PC-3 (cell line): ENCODE measurements around the gene HHIP. TPM values are rescaled to one million over a fixed set of nuclear protein-coding genes. Genes with fewer than 3 reads are reported as not detected.
"Not testable (repeated sequence)": the region's sequence is repeated elsewhere in the genome, so short reads cannot be mapped to it uniquely, and the experiment has no call there.

Source experiments
- ATAC-seq: fragments of 200-7000 bp; cut with Tn5 transposase; 2 replicates; pipeline ENCODE4 v1.9.1; 2020; ENCODE audit warnings: mild to moderate bottlenecking, moderate library complexity
- BruUV-seq: library from RNA; stranded (reverse); fragments of 400-500 nt; replicated peaks from 2 replicates; lab custom pipeline; 2021; lab: Mats Ljungman, UMichigan
- CTCF ChIA-PET: fragments of 300-600 bp; sonication (Branson Sonifier 250); formaldehyde crosslinking; loops from one replicate; lab custom pipeline; 2022; ENCODE audit warnings: antibody characterized with exemption; lab: Charles Lee
- POLR2A ChIA-PET: fragments of 300-600 bp; sonication (Branson Sonifier 250); formaldehyde crosslinking; loops from one replicate; lab custom pipeline; 2022; ENCODE audit warnings: antibody characterized with exemption; ENCODE audit not compliant: unreplicated experiment; lab: Charles Lee
- DNase-seq: peaks from one replicate; pipeline ENCODE4 v3.0.0-alpha.2; 2015
- H2AFZ ChIP-seq: fragments of 300-600 bp; sonication (generic); 2 replicates; pipeline ENCODE4 v1.6.0; 2016; ENCODE audit warnings: antibody characterized with exemption, low read length
- H3F3A ChIP-seq: fragments of 300-600 bp; sonication (generic); one replicate; pipeline ENCODE4 v1.6.0; 2017; ENCODE audit warnings: antibody characterized with exemption, low read length, control low read depth, mild to moderate bottlenecking; ENCODE audit not compliant: unreplicated experiment
- H3K27ac ChIP-seq: fragments of 300-600 bp; sonication (generic); 2 replicates; pipeline ENCODE4 v1.5.1; 2016; ENCODE audit warnings: mild to moderate bottlenecking, low read length
- H3K27me3 ChIP-seq: fragments of 300-600 bp; sonication (generic); 2 replicates; pipeline ENCODE4 v1.6.1; 2016; ENCODE audit warnings: low read length, mixed read lengths
- H3K36me3 ChIP-seq: fragments of 300-600 bp; sonication (generic); 2 replicates; pipeline ENCODE4 v1.6.1; 2016; ENCODE audit warnings: low read depth, mixed run types, low read length, mixed read lengths
- H3K4me1 ChIP-seq: fragments of 300-600 bp; sonication (generic); 2 replicates; pipeline ENCODE4 v1.5.1; 2016; ENCODE audit warnings: low read length; ENCODE audit not compliant: insufficient read depth
- H3K4me2 ChIP-seq: fragments of 300-600 bp; sonication (generic); 2 replicates; pipeline ENCODE4 v1.6.0; 2016; ENCODE audit warnings: low read length
- H3K4me3 ChIP-seq: fragments of 300-600 bp; sonication (generic); 2 replicates; pipeline ENCODE4 v1.5.1; 2016; ENCODE audit warnings: mild to moderate bottlenecking, low read length, mixed read lengths
- H3K79me2 ChIP-seq: fragments of 300-600 bp; sonication (generic); 2 replicates; pipeline ENCODE4 v1.6.1; 2017; ENCODE audit warnings: low read length, mixed read lengths
- H3K9ac ChIP-seq: fragments of 300-600 bp; sonication (generic); 2 replicates; pipeline ENCODE4 v1.6.0; 2016; ENCODE audit warnings: mild to moderate bottlenecking, low read length
- H3K9me2 ChIP-seq: fragments of 300-600 bp; sonication (generic); replicated peaks from 2 replicates; pipeline ENCODE4 v1.6.1; 2016; ENCODE audit warnings: mixed run types, low read length, mixed read lengths
- H3K9me3 ChIP-seq: fragments of 300-600 bp; sonication (generic); 2 replicates; pipeline ENCODE4 v1.6.1; 2016; ENCODE audit warnings: low read length, mixed read lengths
- H4K20me1 ChIP-seq: fragments of 300-600 bp; sonication (generic); 2 replicates; pipeline ENCODE4 v1.6.1; 2016; ENCODE audit warnings: low read length, mixed read lengths
- CTCF ChIP-seq: fragments of 300-600 bp; sonication (generic); conservative IDR thresholded peaks from 2 replicates; pipeline ENCODE4 v1.5.1; 2017; ENCODE audit warnings: antibody characterized with exemption, low read depth, mild to moderate bottlenecking, low read length
- EZH2 ChIP-seq: fragments of 300-600 bp; sonication (generic); IDR thresholded peaks from one replicate; pipeline ENCODE4 v1.6.1; 2017; ENCODE audit warnings: antibody characterized with exemption, mild to moderate bottlenecking, low read length; ENCODE audit not compliant: unreplicated experiment
- EZH2phosphoT487 ChIP-seq: fragments of 300-600 bp; sonication (generic); IDR thresholded peaks from 2 replicates; pipeline ENCODE4 v1.6.1; 2018; ENCODE audit warnings: mild to moderate bottlenecking, antibody characterized with exemption, low read length, borderline replicate concordance
- intact Hi-C: fragments of 100-400 bp; cut with micrococcal nuclease; formaldehyde crosslinking; loops from 2 replicates; pipeline ENCODE4 v1.9.0; 2023
- total RNA-seq: library from RNA; depleted of rRNA; stranded (reverse); fragments of >200 nt; gene quantifications from 2 replicates; pipeline ENCODE4 v1.2.3, GENCODE V29; 2014

Gene HHIP
- total RNA-seq, 1 experiment from 2014 or later, result 1.2 TPM

DNA sequence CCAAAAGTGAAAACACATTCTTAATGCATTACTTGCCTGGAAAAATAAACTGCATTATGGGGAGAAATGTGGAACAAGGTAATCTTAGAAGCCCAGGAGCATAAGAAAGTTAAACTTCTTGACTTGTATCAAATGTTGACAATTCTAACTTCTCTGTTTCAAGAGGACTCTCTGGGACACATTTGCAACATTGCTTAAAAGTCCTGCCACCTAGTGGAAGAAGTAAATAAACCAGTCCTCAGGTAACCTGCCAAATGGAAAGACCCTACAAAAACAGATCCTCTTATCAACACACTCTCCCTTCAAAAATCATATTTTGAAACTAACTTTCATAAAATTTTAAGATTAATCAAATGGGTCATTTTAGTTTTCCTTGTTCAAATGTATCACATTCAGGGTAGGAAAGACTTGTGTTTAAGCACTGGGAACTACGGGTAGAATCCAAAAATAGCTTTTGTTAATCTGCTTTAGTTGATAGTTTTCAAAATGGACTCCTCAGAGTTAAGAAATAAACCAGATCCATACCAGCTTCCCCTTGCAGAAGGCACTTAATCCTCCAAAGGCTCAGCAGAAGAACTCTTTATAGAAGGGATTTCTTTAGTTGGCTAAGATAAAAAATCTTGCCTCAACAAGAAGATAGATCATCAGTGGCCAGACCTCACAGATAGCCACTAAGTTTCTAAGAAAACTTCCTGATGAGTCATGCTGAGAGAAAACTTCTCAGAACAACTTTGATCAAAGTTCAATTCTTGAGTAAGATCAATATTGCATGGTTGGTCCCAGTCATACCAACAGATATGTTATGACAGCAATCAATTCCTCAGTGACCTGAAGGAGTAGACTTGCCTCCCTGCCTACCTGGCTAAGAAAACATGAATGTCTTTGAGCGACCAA, 141.7 kb downstream of the HHIP start:
- H3K27ac ChIP-seq, result no peak overlapping the region
- H2AFZ ChIP-seq, result no peak overlapping the region
- H3K4me1 ChIP-seq, result peaks cover 2% of the 10 kb centered on the region; the same call in 1 of the 2 replicates
- H3K9ac ChIP-seq, result no peak overlapping the region
- ATAC-seq (peak; percentile 49; the same call in 1 of the 2 replicates), DNase-seq (peak; percentile 62)
- no peaks in the 10 kb centered on the region for H3K27me3 ChIP-seq
- POLR2A ChIA-PET, result no interaction called here
- CTCF ChIA-PET, result no interaction called here
- no peaks in the 10 kb centered on the region for H3K36me3 ChIP-seq
- H3K4me3 ChIP-seq, result no peak overlapping the region
- H3K4me2 ChIP-seq, result no peak overlapping the region
- no peaks in the 10 kb centered on the region for H3K9me2 ChIP-seq
- no peaks in the 10 kb centered on the region for H3F3A ChIP-seq
- no peak for TF ChIP-seq EZH2
- no peak for TF ChIP-seq EZH2phosphoT487
- peak; percentile 87 for TF ChIP-seq CTCF
- BruUV-seq, result no TSS peak
- no peaks in the 10 kb centered on the region for H3K79me2 ChIP-seq
- no peaks in the 10 kb centered on the region for H3K9me3 ChIP-seq
- H4K20me1 ChIP-seq, result no peaks in the 10 kb centered on the region
- intact Hi-C loops, result loop anchor here (1.0 to 10.0 kb wide), 3 partner anchors 230 to 613 kb away; no protein-coding TSS in a partner anchor

GRCh38 chr4:144788469-144788868, 142.5 kb downstream of the HHIP start:
- BruUV-seq, result no TSS peak
- no peak for ATAC-seq
- intact Hi-C loops, result loop anchor here (10.0 kb wide), 1 partner anchor 246 kb away; no protein-coding TSS in a partner anchor

DNA sequence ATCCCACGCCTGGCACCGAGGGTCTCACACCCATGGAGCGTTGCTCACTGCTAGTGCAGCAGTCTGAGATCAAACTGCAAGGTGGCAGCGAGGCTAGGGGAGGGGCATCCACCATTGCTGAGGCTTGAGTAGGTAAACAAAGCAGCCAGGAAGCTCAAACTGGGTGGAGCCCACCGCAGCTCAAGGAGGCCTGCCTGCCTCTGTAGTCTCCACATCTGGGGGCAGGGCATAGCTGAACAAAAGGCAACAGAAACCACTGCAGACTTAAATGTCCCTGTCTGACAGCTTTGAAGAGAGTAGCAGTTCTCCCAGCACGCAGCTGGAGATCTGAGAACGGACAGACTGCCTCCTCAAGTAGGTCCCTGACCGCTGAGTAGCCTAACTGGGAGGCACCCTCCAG, 146.0 kb downstream of the HHIP start:
- H3K36me3 ChIP-seq, DNase-seq, H3K79me2 ChIP-seq, CTCF ChIA-PET, H3K4me1 ChIP-seq, H3K27me3 ChIP-seq, H2AFZ ChIP-seq, H3F3A ChIP-seq, BruUV-seq, H3K4me3 ChIP-seq, H3K27ac ChIP-seq, H3K9me2 ChIP-seq, H3K9ac ChIP-seq, H3K4me2 ChIP-seq, H3K9me3 ChIP-seq, H4K20me1 ChIP-seq, POLR2A ChIA-PET, ATAC-seq: not testable (repeated sequence)
- intact Hi-C loops, result loop anchor here (2.0 kb wide), 1 partner anchor 269 kb away; no protein-coding TSS in a partner anchor

More at GRCh38 chr4:144788469-144788868, 142.5 kb downstream of the HHIP start:
- no peak overlapping the region for H3K4me3 ChIP-seq
- H3K4me2 ChIP-seq, result no peak overlapping the region
- H3F3A ChIP-seq, result no peaks in the 10 kb centered on the region
- ChIA-PET CTCF (no interaction called here), POLR2A (no interaction called here)
- H3K9me3 ChIP-seq, result no peaks in the 10 kb centered on the region
- no peak overlapping the region for H3K27ac ChIP-seq
- no peak overlapping the region for H2AFZ ChIP-seq
- H3K9ac ChIP-seq, result no peak overlapping the region
- no peak for TF ChIP-seq CTCF
- no peak for TF ChIP-seq EZH2
- no peaks in the 10 kb centered on the region for H3K4me1 ChIP-seq
- H3K9me2 ChIP-seq, result no peaks in the 10 kb centered on the region
- no peaks in the 10 kb centered on the region for H4K20me1 ChIP-seq
- H3K79me2 ChIP-seq, result no peaks in the 10 kb centered on the region
- no peak for DNase-seq
- H3K27me3 ChIP-seq, result no peaks in the 10 kb centered on the region
- no peaks in the 10 kb centered on the region for H3K36me3 ChIP-seq
